Chondrocyte (in vitro differentiated cells): ENCODE results near the gene FYN. TPM values are rescaled to one million over a fixed set of nuclear protein-coding genes. Genes with fewer than 3 reads are reported as not detected.
A peak's percentile ranks its signal among the peaks of the same experiment; 100 is the strongest.

Source experiments
- DNase-seq: peaks from one replicate; pipeline ENCODE4 v3.0.0; 2021; ENCODE audit warnings: mixed read lengths, low spot score
- H3K27ac Mint-ChIP-seq: one replicate; pipeline ENCODE4 v1.8.0; 2021; ENCODE audit warnings: mild to moderate bottlenecking, moderate library complexity, mixed read lengths; ENCODE audit not compliant: unreplicated experiment
- H3K27me3 Mint-ChIP-seq: 2 replicates; pipeline ENCODE4 v1.8.0; 2021; ENCODE audit warnings: low read depth, mixed read lengths
- H3K36me3 Mint-ChIP-seq: 2 replicates; pipeline ENCODE4 v1.8.0; 2021; ENCODE audit warnings: low read depth, mixed read lengths
- H3K4me1 Mint-ChIP-seq: 2 replicates; pipeline ENCODE4 v1.8.0; 2021; ENCODE audit warnings: low read depth, mild to moderate bottlenecking, mixed read lengths
- H3K4me3 Mint-ChIP-seq: one replicate; pipeline ENCODE4 v1.8.0; 2021; ENCODE audit warnings: mild to moderate bottlenecking, moderate library complexity, mixed read lengths; ENCODE audit not compliant: unreplicated experiment
- H3K9me3 Mint-ChIP-seq: 2 replicates; pipeline ENCODE4 v1.8.0; 2021; ENCODE audit warnings: low read depth, mixed read lengths
- long read RNA-seq: library from polyadenylated mRNA; stranded (forward); transcript quantifications from one replicate; pipeline ENCODE4 v2.0.0, GENCODE V29; 2021
- total RNA-seq: library from RNA; stranded (reverse); gene quantifications from 3 replicates; pipeline ENCODE4 v1.2.1, GENCODE V29; 2021
- TF ChIP-seq, protein P1 (sequence below): fragments of 200-600 bp; sonication (generic); IDR thresholded peaks from 2 replicates; pipeline ENCODE4 v1.5.0; 2021; ENCODE audit warnings: antibody characterized with exemption, mild to moderate bottlenecking, moderate library complexity

FYN gene
- 79.1 to 111 TPM (median 109 TPM) in 3 replicates for total RNA-seq
- long read RNA-seq, transcript FYN-205 (14 exons, 3,234 nt) = minor isoform, 10 of 176 reads
- long read RNA-seq, transcript FYN-202 (14 exons, 3,628 nt) = major isoform, 90 of 176 reads
- long read RNA-seq, partial matches to known transcripts = 10 of 176 reads
- long read RNA-seq, other reads (novel, unspliced or antisense) = 66 of 176 reads

DNA sequence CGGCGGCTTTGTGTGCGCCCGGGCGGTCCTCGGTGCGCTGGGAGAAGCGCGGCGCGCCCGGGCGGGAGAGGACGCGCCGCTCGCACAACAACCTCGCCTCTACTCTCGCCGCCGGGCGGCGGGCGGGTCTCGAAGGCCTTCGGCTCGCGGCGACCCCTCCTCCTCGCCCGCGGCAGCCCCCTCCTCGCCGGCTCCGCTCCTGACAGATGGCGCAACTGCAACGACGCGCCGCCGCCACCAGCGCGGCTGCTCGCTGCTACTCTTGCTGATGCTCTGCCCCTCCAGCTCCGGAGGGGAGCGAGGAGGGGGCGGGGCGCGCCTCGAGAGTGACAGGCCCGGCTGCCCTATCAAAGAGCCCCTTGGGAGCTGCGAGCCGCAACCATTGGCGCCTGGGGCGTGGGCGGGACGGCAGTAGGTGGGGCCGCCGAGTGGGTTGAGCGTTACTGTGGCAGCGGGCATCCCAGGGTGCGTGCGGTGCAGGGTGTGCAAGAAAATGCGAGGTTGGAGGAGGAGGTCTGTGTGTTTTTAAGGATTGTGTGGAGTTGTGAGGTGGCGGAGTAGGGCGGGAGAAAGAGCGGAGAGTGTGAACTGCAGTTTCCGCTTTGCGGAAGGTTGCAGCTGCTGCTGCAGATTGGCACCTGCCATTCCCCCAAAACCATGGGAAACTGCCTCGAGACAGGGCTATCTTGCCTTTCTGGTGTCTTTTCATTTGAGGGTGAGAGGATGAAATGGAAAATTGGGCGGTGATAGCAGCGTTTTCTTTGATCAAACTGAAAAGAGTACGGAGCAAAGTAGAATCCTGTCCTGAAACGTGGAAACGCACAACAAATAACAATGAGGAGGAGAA, at the start of gene FYN:
TSS of gene FYN (minus strand) at position 275 of the 847 bp plus-strand sequence. CDS start 153,401 bp downstream, outside the sequence.
- TF ChIP-seq, protein P1, sequence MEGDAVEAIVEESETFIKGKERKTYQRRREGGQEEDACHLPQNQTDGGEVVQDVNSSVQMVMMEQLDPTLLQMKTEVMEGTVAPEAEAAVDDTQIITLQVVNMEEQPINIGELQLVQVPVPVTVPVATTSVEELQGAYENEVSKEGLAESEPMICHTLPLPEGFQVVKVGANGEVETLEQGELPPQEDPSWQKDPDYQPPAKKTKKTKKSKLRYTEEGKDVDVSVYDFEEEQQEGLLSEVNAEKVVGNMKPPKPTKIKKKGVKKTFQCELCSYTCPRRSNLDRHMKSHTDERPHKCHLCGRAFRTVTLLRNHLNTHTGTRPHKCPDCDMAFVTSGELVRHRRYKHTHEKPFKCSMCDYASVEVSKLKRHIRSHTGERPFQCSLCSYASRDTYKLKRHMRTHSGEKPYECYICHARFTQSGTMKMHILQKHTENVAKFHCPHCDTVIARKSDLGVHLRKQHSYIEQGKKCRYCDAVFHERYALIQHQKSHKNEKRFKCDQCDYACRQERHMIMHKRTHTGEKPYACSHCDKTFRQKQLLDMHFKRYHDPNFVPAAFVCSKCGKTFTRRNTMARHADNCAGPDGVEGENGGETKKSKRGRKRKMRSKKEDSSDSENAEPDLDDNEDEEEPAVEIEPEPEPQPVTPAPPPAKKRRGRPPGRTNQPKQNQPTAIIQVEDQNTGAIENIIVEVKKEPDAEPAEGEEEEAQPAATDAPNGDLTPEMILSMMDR = peak; percentile 51
- H3K27me3 Mint-ChIP-seq = no peaks in the 10 kb centered on the region
- no peaks in the 10 kb centered on the region for H3K36me3 Mint-ChIP-seq
- H3K9me3 Mint-ChIP-seq = no peaks in the 10 kb centered on the region
- H3K4me1 Mint-ChIP-seq = peaks cover 34% of the 10 kb centered on the region
- DNase-seq = peak; percentile 99
- peak within 1 kb of the TSS; percentile 92 for H3K4me3 Mint-ChIP-seq
- H3K27ac Mint-ChIP-seq = peak within 1 kb of the TSS; percentile 94

DNA sequence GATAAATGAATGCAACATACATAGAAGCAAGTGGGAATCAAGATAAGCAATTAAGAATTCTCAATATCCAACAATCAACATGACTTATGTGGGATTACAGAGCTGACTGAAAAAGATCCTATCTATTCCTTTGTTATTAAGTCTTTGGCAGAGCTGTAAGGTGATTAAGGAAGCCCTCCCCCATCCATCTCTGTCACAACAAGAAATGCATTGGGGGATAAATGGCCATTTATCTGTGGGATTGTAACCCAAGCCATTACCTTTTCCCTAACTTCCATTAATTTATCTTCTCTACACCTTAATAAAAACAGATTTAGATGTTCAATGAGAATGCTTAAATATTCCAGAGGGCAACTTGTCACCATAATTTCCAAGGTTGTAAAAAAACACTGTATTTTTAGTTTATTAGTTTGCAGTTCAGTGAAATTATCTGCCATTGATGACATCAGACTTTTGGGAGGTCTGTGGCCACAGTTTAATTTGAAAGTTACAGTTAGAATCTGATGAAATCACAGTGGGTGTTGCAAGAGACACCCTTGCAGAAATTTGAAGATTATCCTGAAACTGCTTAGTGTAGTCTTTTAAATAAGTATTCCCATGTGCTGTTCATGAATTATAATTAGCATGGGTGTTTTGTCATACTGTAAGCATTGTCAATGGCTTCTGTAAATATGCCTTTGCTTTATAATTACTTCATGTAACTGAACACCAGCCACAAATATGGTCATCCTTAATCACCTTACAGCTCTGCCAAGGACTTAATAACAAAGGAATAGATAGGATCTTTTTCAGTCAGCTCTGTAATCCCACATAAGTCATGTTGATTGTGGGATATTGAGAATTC, 49.4 kb upstream of the FYN start:
- TF ChIP-seq, protein P1 = no peak
- no peak overlapping the region for H3K27ac Mint-ChIP-seq
- no peaks in the 10 kb centered on the region for H3K36me3 Mint-ChIP-seq
- H3K9me3 Mint-ChIP-seq = no peaks in the 10 kb centered on the region
- no peak for DNase-seq
- no peak overlapping the region for H3K4me3 Mint-ChIP-seq
- H3K4me1 Mint-ChIP-seq = peaks cover 23% of the 10 kb centered on the region
- no peaks in the 10 kb centered on the region for H3K27me3 Mint-ChIP-seq

DNA sequence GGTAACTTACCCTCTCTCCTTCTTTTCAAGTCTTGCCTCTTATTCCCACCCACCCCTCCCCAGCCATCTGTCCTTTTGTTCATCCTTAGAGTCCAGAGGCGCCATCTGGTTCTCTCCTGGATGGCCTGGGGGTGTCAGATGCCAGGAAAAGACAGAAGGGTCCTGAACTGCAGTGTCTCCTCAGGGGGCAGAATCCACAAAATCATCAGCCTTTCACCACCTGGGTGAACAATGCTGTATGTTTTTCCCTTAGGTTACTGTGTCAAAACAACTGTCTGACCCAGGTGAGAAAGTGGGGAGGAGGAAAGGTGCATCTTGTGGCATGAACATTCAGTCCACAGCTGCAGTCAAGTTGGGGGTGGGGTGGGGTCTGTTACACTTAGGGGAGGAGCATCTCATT, 47.9 kb upstream of the FYN start:
- Mint-ChIP-seq H3K9me3 (no peaks in the 10 kb centered on the region), H3K27ac (no peak overlapping the region), H3K36me3 (no peaks in the 10 kb centered on the region), H3K4me3 (no peak overlapping the region), H3K27me3 (no peaks in the 10 kb centered on the region), H3K4me1 (peaks cover 23% of the 10 kb centered on the region)
- DNase-seq = no peak
- TF ChIP-seq, protein P1 = no peak

DNA sequence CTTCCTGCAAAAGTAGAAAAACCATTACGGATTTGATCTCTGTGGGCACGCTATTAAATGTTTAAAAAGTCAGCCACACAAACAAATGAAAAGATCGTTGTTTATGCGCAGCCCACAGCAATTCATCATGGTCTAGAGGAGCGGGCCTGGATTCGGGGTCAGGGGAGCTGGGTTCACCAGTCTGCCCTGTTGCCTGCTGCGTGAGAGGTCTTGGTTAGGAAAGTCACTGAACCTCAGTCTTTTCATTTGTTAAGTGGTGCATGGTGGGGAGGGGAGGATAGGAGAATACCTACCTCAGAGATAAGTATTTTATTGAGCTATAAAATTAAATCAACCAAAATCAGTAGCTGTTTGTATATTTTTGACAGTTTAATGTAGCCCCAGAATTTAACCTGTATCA, 47.3 kb upstream of the FYN start:
- Mint-ChIP-seq H3K27ac (no peak overlapping the region), H3K9me3 (no peaks in the 10 kb centered on the region), H3K4me3 (no peak overlapping the region), H3K4me1 (peaks cover 23% of the 10 kb centered on the region), H3K27me3 (no peaks in the 10 kb centered on the region), H3K36me3 (no peaks in the 10 kb centered on the region)
- TF ChIP-seq, protein P1 = no peak
- no peak for DNase-seq

DNA sequence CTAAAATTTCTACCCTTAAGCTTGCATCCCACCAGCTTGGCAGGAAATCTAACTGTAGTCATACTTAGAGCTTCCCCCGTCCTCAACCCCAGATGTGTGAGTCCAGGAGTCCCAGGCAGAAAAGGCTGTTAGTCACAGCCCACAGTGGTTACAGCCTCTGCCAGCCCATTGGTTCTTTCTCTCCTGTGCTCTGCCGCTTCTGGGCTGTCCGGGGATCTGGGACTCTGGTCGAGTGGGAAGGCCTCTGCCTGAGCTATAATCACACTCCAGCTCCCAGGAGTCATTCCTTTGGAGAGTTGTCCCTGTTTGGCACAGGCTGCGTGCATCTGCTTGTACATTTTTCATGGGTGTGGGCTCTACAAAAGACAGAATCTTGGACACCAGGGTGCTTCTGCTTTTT, 45.6 kb upstream of the FYN start:
- Mint-ChIP-seq H3K36me3 (no peaks in the 10 kb centered on the region), H3K27me3 (no peaks in the 10 kb centered on the region), H3K27ac (no peak overlapping the region), H3K9me3 (no peaks in the 10 kb centered on the region), H3K4me1 (peaks cover 8% of the 10 kb centered on the region), H3K4me3 (no peak overlapping the region)
- TF ChIP-seq, protein P1 = no peak
- DNase-seq = no peak
